GM21786 (cell line): ENCODE data around the gene CBLL2.
A peak's percentile ranks its signal among the peaks of the same experiment; 100 is the strongest.
"Not testable (repeated sequence)": the region's sequence is repeated elsewhere in the genome, so short reads cannot be mapped to it uniquely, and the experiment has no call there.

Experiments
- ATAC-seq: cut with Tn5 transposase; IDR thresholded peaks from one replicate; pipeline ENCODE4 v1.9.1; 2021; ENCODE audit not compliant: unreplicated experiment

The CBLL2 gene

GRCh38 chrX:22272613-22273012 is at the start of gene CBLL2:
CBLL2 (plus strand) TSS chrX:22272913; CDS start chrX:22272992, 79 bp downstream.
- no peak for ATAC-seq

- no peak for ATAC-seq
These were observed 38.3 kb upstream of the CBLL2 start for GRCh38 chrX:22234380-22234779.

- no peak for ATAC-seq
These were observed 35.2 kb upstream of the CBLL2 start for GRCh38 chrX:22237479-22237878.

- ATAC-seq: no peak
These were observed 26.1 kb upstream of the CBLL2 start for GRCh38 chrX:22246620-22247019.

- ATAC-seq: no peak
These were observed 25.5 kb upstream of the CBLL2 start for GRCh38 chrX:22247169-22247568.

- no peak for ATAC-seq
These were observed 24.3 kb upstream of the CBLL2 start for GRCh38 chrX:22248401-22248800.

GRCh38 chrX:22249371-22249770 is 23.3 kb upstream of the CBLL2 start:
- no peak for ATAC-seq

GRCh38 chrX:22268706-22269105 is 4.0 kb upstream of the CBLL2 start:
- ATAC-seq: no peak

GRCh38 chrX:22273714-22274317 is 1.1 kb downstream of the CBLL2 start:
- ATAC-seq: no peak

GRCh38 chrX:22276781-22277180 is 4.1 kb downstream of the CBLL2 start:
- no peak for ATAC-seq

GRCh38 chrX:22278375-22278774 is 5.7 kb downstream of the CBLL2 start:
- ATAC-seq: no peak

GRCh38 chrX:22289209-22289608 is 16.5 kb downstream of the CBLL2 start:
- not testable (repeated sequence) for ATAC-seq

GRCh38 chrX:22296871-22297270 is 24.2 kb downstream of the CBLL2 start:
- no peak for ATAC-seq

GRCh38 chrX:22300130-22300529 is 27.4 kb downstream of the CBLL2 start:
- peak; percentile 93 for ATAC-seq

GRCh38 chrX:22310779-22311178 is 38.1 kb downstream of the CBLL2 start:
- ATAC-seq: no peak

GRCh38 chrX:22313766-22314165 is 41.1 kb downstream of the CBLL2 start:
- ATAC-seq: no peak

GRCh38 chrX:22314211-22314610 is 41.5 kb downstream of the CBLL2 start:
- no peak for ATAC-seq

- ATAC-seq: no peak
These were observed 42.0 kb downstream of the CBLL2 start for GRCh38 chrX:22314692-22315091.

GRCh38 chrX:22315151-22315550 is 42.4 kb downstream of the CBLL2 start:
- no peak for ATAC-seq

GRCh38 chrX:22320236-22320873 is 47.6 kb downstream of the CBLL2 start:
- no peak for ATAC-seq

- ATAC-seq: no peak
These were observed 50.8 kb downstream of the CBLL2 start for GRCh38 chrX:22323541-22323940.
